A673 (cell line): ENCODE results near the gene OXNAD1.

Experiments used
- CTCF ChIP-seq: fragments of 300-800, 200-600 bp; sonication (generic); conservative IDR thresholded peaks from 2 replicates; pipeline ENCODE4 v1.5.1; 2017; ENCODE audit warnings: low read depth, mild to moderate bottlenecking, antibody characterized with exemption, low read length, moderate library complexity, mixed read lengths
- EZH2 ChIP-seq: fragments of 200-600 bp; sonication (generic); IDR thresholded peaks from 2 replicates; pipeline ENCODE4 v1.6.1; 2017; ENCODE audit warnings: borderline replicate concordance, low read depth, mild to moderate bottlenecking, mixed read lengths, antibody characterized with exemption, low read length; ENCODE audit not compliant: poor library complexity, severe bottlenecking

GRCh38 chr3:16302082-16302631 is 37.1 kb downstream of the OXNAD1 start:
- no peak for TF ChIP-seq CTCF
- no peak for TF ChIP-seq EZH2
